GM12878 (cell line): ENCODE results near the gene ARSD.
"Not testable (repeated sequence)": the region's sequence is repeated elsewhere in the genome, so short reads cannot be mapped to it uniquely, and the experiment has no call there.

ENCODE experiments used
- CTCF ChIP-seq, 3 experiments: IDR thresholded peaks in 2 of 3; conservative IDR thresholded peaks in 1 of 3; 2 replicates each; pipeline ENCODE4 v1.5.1; 2011; ENCODE audit warnings: low read depth in 3 of 3, low read length in 3 of 3, mild to moderate bottlenecking in 3 of 3, control low read depth in 2 of 3, moderate library complexity in 2 of 3, inconsistent platforms in 1 of 3, mixed read lengths in 1 of 3; ENCODE audit not compliant: control insufficient read depth in 2 of 3, insufficient read depth in 1 of 3; ENCODE audit errors: extremely low read depth in 1 of 3
- DPF2 ChIP-seq: fragments of 450-650 bp; IDR thresholded peaks from 2 replicates; pipeline ENCODE4 v1.6.1; 2017; ENCODE audit warnings: mild to moderate bottlenecking
- EP300 ChIP-seq, 2 experiments: fragments of 150-350 bp in 1 of 2; IDR thresholded peaks; 2 replicates each; pipeline ENCODE4 v1.6.1; 2011 to 2012; ENCODE audit warnings: low read depth in 2 of 2, low read length in 2 of 2, borderline replicate concordance in 1 of 2, improper control_type of control experiment in 1 of 2, inconsistent platforms in 1 of 2; ENCODE audit not compliant: control insufficient read depth in 1 of 2
- EZH2 ChIP-seq: IDR thresholded peaks from 2 replicates; pipeline ENCODE4 v1.6.1; 2012; ENCODE audit warnings: low read depth, mild to moderate bottlenecking, control low read depth, inconsistent platforms, low read length, borderline replicate concordance; ENCODE audit not compliant: control insufficient read depth
- HCFC1 ChIP-seq: fragments of 150-350 bp; IDR thresholded peaks from 2 replicates; pipeline ENCODE4 v1.6.1; 2014; ENCODE audit warnings: low read length
- HDAC6 ChIP-seq: fragments of 200-600 bp; sonication (generic); IDR thresholded peaks from one replicate; pipeline ENCODE4 v1.8.0; 2017; ENCODE audit warnings: antibody characterized with exemption; ENCODE audit not compliant: unreplicated experiment
- JUNB ChIP-seq: IDR thresholded peaks from 2 replicates; pipeline ENCODE4 v1.6.1; 2016; ENCODE audit warnings: antibody characterized with exemption, mild to moderate bottlenecking
- MYC ChIP-seq: IDR thresholded peaks from 2 replicates; pipeline ENCODE4 v1.6.1; 2011; ENCODE audit warnings: mild to moderate bottlenecking, low read length, moderate library complexity, inconsistent platforms; ENCODE audit not compliant: insufficient read depth, insufficient replicate concordance, insufficient read length, severe bottlenecking
- NBN ChIP-seq: fragments of 450-650 bp; IDR thresholded peaks from 2 replicates; pipeline ENCODE4 v1.6.1; 2016
- RAD21 ChIP-seq: IDR thresholded peaks from 2 replicates; pipeline ENCODE4 v1.6.1; 2011; ENCODE audit warnings: mild to moderate bottlenecking, low read depth, low read length, moderate library complexity; ENCODE audit not compliant: insufficient read depth
- TCF12 ChIP-seq: IDR thresholded peaks from 2 replicates; pipeline ENCODE4 v1.6.1; 2011; ENCODE audit warnings: low read depth, mild to moderate bottlenecking, low read length
- ZBTB33 ChIP-seq: fragments of 450-650 bp; IDR thresholded peaks from 2 replicates; pipeline ENCODE4 v1.6.1; 2017; ENCODE audit warnings: mild to moderate bottlenecking

GRCh38 chrX:2963449-2963848 lies 34.3 kb upstream of the ARSD start:
- not testable (repeated sequence) for TF ChIP-seq EP300 (IDR thresholded peaks at IDR 0.05; ENCODE audit: borderline replicate concordance in 1 of 2, control insufficient read depth in 1 of 2, low read depth in 2 of 2, low read length in 2 of 2); HDAC6; RAD21; JUNB; ZBTB33; CTCF (IDR thresholded peaks at IDR 0.05 in 2 of 3, conservative IDR thresholded peaks at IDR 0.05 in 1 of 3; ENCODE audit: control insufficient read depth in 2 of 3, extremely low read depth in 1 of 3, insufficient read depth in 1 of 3, low read depth in 3 of 3, low read length in 3 of 3); MYC; NBN; HCFC1; DPF2; TCF12; EZH2
